Astrocyte of the spinal cord (primary cell): Measurements from ENCODE around the gene VPS4A.

Experiments
- DNase-seq: peaks from one replicate; pipeline ENCODE4 v3.0.0; 2011; ENCODE audit warnings: low read depth, low spot score
- H3K4me3 ChIP-seq: 2 replicates; pipeline ENCODE4 v1.5.1; 2011; ENCODE audit warnings: low read depth, mild to moderate bottlenecking, low read length, moderate library complexity
- CTCF ChIP-seq: IDR thresholded peaks from 2 replicates; pipeline ENCODE4 v1.5.1; 2012; ENCODE audit warnings: low read depth, mild to moderate bottlenecking, low read length, inconsistent platforms
- in situ Hi-C: cut with HindIII; loops from 2 replicates; pipeline ENCODE4 v1.10.0; 2017; ENCODE audit warnings: low sequenced_read_pairs

VPS4A gene

DNA sequence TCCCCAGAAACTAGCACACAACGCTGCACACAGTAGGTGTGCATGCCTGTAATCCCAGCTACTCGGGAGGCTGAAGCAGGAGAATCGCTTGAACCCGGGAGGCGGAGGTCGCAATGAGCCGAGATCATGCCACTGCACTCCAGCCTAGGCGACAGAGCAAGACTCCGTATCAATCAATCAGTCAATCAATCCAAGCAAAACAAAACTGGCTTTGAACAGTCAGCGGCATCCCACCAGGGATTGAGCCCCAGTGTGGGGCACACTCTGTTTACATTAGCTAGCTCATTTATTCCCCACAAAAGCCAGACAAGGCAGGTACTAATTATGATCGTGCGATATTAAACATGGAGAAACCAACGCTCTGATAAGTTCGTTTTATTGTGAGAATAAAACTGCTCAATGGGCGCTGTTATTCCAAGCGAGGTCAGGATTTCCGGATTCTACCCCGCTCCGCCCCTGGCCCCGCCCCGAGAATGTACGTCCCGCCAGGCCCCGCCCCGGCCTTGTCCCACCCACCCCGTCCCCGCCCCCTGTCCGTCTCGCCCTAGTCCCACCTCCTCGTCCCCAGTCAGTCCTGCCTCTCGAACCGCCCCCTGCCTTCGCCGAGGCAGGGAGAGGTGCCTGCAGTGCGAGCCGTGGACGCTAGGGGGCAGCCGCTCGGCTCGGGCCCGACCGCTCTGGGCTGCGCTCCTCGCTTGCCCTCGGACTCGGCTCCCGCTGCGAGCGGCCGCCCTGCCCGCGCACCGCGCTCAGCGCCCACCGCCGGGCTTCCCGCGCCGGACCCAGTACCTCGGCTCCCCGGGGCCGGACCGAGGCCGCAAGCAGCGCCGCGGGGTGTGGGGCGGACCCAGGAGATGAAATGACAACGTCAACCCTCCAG, at the start of gene VPS4A:
Gene VPS4A, plus strand, starts transcription at position 698 of the 880 bp plus-strand sequence. Its CDS starts 162 bp downstream, at position 860.
- in situ Hi-C loops, result no loop called here
- TF ChIP-seq CTCF, result peak; percentile 89
- DNase-seq, result peak; percentile 97
- peak within 1 kb of the TSS; percentile 84 for H3K4me3 ChIP-seq

DNA sequence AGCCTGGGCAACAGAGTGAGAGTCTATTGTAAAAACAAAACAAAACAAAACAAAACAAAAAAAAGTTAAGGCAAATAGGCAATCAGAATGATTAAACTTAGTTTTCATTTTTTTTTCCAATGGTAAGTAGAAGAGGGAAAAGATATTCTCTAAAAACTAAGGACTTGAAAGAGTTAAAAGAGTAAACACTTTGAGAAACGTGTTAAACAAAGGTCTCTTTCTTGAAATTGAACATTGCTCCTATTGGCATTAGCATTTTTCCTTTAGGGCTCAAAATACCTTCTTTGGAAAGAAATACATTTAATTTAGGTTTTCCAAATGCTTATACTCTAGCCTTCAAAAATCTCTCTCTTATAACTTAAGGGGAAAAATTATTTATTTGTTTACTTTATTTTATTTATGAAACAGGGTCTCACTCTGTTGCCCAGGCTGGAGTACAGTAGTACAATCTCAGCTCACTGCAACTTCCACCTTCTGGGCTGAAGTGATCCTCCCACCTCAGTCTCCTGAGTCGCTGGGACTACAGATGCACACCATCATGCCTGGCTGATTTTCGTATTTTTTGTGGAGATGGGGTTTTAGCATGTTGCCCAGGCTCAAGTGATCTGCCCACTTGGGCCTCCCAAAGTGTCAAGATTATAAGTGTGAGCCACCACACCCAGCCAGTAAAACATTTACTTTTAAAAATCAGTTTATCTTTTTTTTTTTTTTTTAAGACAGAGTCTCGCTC, 44.7 kb upstream of the VPS4A start:
- DNase-seq, result no peak
- no peak overlapping the region for H3K4me3 ChIP-seq
- in situ Hi-C loops, result no loop called here
- TF ChIP-seq CTCF, result no peak

- in situ Hi-C loops, result no loop called here
- no peak for DNase-seq
- no peak overlapping the region for H3K4me3 ChIP-seq
- no peak for TF ChIP-seq CTCF
Measured at GRCh38 chr16:69267633-69268032, 43.5 kb upstream of the VPS4A start.

DNA sequence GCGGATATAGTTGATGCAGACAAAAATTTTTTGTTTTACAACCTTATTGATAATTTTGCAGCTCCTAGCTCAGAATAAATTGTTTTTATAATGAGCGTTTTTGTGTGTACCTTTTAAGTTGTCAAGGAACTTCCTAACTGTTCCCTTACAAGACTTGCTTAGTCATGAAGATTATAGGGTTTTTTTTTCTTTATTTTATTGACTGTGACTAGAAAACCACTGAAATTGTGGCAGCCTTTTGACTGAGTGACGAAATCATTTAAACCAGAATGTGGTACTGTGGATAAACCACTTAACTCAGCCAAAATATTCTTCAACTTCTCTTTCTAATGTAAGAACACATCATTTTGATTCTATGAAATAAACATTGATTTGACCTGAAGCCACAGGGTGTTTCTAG, 40.8 kb upstream of the VPS4A start:
- no peak overlapping the region for H3K4me3 ChIP-seq
- TF ChIP-seq CTCF, result no peak
- in situ Hi-C loops, result no loop called here
- peak; percentile 21 for DNase-seq

DNA sequence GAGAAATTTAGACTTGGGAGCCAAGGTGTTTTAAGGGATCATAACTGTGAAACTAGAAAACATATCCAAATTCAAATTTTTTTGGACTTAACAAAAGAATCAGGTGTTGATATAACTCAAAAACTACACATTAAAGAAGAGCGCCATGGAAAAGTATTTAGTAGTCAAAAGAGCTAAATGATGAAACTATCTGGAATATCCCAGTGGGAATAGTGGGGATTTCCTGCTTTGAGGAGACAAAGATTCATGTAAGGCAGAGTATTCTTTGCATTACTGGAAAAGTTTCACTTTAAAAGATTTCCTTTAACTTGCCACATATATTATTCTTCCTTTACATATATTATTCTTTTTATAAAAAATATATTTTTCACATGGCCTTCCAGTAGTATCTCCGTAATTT, 40.3 kb upstream of the VPS4A start:
- DNase-seq, result no peak
- no peak for TF ChIP-seq CTCF
- in situ Hi-C loops, result no loop called here
- H3K4me3 ChIP-seq, result no peak overlapping the region

GRCh38 chr16:69273009-69273408, 38.1 kb upstream of the VPS4A start:
- TF ChIP-seq CTCF, result no peak
- in situ Hi-C loops, result no loop called here
- H3K4me3 ChIP-seq, result no peak overlapping the region
- peak; percentile 81 for DNase-seq
